Right ventricle myocardium superior (tissue), 1 donor: ENCODE measurements around the gene HLCS. TPM values are rescaled to one million over a fixed set of nuclear protein-coding genes. Genes with fewer than 3 reads are reported as not detected.

Source experiments
- ATAC-seq: fragments of 200-7000 bp; cut with Tn5 transposase; one replicate; pipeline ENCODE4 v1.9.1; 2020; ENCODE audit warnings: mild to moderate bottlenecking; ENCODE audit not compliant: poor library complexity
- DNase-seq: peaks from one replicate; pipeline ENCODE4 v3.0.0-alpha.2; 2020
- intact Hi-C: fragments of 100-400 bp; cut with DNase I; formaldehyde crosslinking; loops from one replicate; pipeline ENCODE4 v1.11.2; 2022
- total RNA-seq: library from RNA; stranded (reverse); fragmentation: NEBNext Ultra II Directional; extraction: Animal tissue kit (Norgen Biotek cat#: 25700); gene quantifications from one replicate; pipeline ENCODE4 v1.2.1, GENCODE V29; 2021
- donor health status: DM: no; HTN: yes; CAD: no; lungs with severe emphysema.

HLCS gene
- total RNA-seq, 1 donor from 2014 or later: 6.3 TPM

- no peak for ATAC-seq
- intact Hi-C loops: no loop called here
- no peak for DNase-seq
Measured at GRCh38 chr21:36902793-36903192, 63.7 kb downstream of the HLCS start.

DNA sequence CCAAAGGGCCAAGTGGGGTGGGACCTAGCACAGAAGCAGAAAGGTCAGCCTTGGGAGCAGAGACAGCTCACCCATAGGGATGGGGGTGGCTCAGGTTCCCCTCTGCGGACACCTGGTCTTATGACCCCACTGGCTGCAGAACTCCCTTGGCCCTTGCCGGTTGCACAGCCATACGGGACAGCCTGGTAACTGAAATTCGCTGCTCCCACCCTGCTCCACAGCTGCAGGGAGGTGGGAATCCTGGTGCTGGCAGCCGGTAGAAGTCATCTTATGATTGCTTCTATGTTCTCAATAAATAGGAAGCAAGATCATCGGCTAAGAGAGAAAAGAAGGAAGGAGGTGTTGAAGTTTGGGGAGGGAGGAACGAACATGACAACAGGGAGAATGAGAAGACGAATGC is 64.1 kb downstream of the HLCS start:
- intact Hi-C loops: no loop called here
- no peak for ATAC-seq

DNA sequence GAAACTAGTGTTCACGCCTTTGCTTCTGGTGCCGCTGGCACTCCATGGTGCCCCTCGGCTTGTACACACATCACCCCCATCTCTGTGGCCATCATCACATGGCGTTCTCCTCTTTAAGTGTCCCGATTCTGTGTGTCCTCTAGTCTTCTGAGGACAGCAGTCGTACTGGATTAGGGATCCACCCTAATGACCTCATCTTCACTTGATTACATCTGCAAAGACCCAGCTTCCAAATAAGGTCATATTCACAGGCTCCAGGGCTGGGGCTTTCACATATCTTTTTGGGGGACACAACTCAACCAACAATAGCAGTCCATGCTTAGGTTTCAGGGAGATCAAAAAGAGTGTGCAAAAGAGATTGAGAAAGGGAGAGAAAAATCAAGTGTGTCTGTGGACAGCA is 64.9 kb downstream of the HLCS start:
- DNase-seq: no peak
- ATAC-seq: no peak
- intact Hi-C loops: no loop called here

More for the DNA sequence above, 64.1 kb downstream of the HLCS start:
- DNase-seq: no peak

DNA sequence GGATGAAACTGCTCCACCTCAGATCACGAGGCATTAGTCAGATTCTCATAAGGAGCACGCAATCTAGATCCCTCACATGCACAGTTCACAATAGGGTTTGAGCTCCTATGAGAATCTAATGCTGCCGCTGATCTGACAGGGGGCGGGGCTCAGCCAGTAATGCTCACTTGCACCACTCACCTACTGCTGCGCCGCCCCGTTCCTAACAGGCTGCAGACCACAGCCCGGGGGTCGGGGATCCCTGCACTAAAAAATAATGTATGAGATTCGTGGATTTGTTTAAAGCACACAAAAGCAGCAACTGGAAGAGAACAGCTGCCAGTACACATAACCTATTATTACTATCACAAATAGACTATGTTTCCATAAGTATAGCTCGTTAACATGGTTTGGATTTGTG is 72.9 kb downstream of the HLCS start:
- no peak for ATAC-seq
- no peak for DNase-seq
- intact Hi-C loops: no loop called here

- no peak for DNase-seq
Measured at GRCh38 chr21:36892201-36892600, 74.3 kb downstream of the HLCS start.

DNA sequence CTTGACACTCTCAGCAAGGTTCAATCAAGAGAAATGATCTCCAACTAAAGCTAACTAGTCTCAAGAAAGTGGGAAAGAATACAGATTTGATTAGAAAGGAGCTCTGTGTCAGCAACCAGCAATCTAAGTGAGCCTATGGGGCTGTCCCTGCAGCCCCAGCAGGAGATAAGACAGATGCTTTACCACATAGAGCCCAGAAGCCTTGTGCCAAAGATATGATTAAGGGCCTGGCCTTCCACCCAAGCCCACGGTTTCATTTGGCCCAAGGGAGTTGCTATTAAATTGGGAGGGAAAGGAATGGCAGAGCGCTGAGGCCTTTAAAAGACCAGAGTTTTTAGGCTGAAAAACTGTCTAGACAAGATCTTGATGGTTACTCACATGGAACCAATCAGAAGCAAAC is 74.8 kb downstream of the HLCS start:
- intact Hi-C loops: no loop called here
- no peak for DNase-seq
- ATAC-seq: no peak

More at GRCh38 chr21:36892201-36892600, 74.3 kb downstream of the HLCS start:
- ATAC-seq: no peak
- intact Hi-C loops: no loop called here

GRCh38 chr21:36891121-36891520 is 75.3 kb downstream of the HLCS start:
- intact Hi-C loops: no loop called here
- DNase-seq: no peak
- no peak for ATAC-seq

DNA sequence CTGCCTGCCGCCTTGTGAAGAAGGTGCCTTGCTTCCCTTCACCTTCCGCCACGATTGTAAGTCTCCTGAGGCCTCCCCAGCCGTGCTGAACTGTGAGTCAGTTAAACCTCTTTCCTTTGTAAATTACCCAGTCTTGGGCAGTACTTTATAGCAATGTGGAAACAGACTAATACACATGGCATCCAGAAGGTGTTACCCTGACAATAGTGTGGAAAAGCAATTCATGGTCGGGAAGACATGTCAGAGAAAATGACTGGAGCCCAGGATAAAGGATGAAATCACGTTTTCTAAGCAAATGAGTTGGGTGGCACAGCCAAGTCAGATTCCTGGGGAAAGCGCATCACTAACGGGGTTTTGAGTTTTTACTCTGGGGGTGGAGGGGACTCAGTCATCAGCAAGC is 76.4 kb downstream of the HLCS start:
- DNase-seq (no peak), ATAC-seq (no peak)
- intact Hi-C loops: no loop called here

- DNase-seq: no peak
- intact Hi-C loops: no loop called here
Measured at GRCh38 chr21:36889401-36889800, 77.1 kb downstream of the HLCS start.

GRCh38 chr21:36888466-36888865 is 78.0 kb downstream of the HLCS start:
- DNase-seq: no peak
- intact Hi-C loops: no loop called here
- no peak for ATAC-seq

More at GRCh38 chr21:36889401-36889800, 77.1 kb downstream of the HLCS start:
- ATAC-seq: no peak

GRCh38 chr21:36887963-36888362 is 78.5 kb downstream of the HLCS start:
- intact Hi-C loops: no loop called here
- no peak for ATAC-seq
- DNase-seq: no peak

- intact Hi-C loops: no loop called here
- ATAC-seq (no peak), DNase-seq (no peak)
Measured at GRCh38 chr21:36883532-36884486, 82.7 kb downstream of the HLCS start.

DNA sequence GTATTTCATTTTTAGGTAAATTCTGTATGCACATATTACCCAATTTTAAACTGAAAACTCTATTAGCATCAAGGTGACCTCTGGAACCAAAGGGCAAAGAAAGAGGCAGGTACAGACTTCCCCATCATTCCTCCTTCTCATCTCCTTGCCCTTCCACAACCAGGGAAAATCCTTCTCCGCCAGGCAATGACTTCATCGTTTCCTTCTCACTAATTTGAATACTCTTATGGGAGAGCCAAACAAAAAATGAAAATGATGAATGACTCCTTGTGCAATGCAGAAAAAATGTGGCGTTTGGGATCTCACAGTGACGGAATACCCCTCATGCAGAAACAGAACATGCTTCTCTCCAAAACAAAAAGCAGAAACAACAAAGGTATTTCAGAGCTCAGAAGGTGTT is 83.7 kb downstream of the HLCS start:
- DNase-seq: no peak
- no peak for ATAC-seq
- intact Hi-C loops: no loop called here

GRCh38 chr21:36881228-36881627 is 85.2 kb downstream of the HLCS start:
- DNase-seq (no peak), ATAC-seq (no peak)
- intact Hi-C loops: no loop called here

DNA sequence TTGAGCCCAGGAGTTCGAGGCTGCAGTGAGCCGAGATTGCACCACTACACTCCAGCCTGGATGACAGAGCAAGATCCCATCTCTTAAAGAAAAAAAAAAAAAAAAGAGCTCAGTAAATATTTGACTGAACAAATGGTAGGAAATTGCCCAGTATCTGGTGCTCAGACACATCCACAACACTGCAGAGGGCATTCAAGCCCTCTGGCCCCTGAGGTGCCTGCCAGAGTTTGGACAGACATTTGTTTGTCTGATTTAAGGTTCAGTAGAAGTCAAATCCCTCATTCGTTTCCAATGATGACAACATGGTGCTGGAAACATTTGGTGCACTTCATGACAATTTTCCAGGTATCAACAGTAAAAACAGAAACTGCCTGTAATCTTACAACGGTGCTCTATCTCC is 86.6 kb downstream of the HLCS start:
- ATAC-seq (no peak), DNase-seq (no peak)
- intact Hi-C loops: no loop called here

- no peak for ATAC-seq
- DNase-seq: no peak
- intact Hi-C loops: no loop called here
Measured at GRCh38 chr21:36877741-36878140, 88.7 kb downstream of the HLCS start.

GRCh38 chr21:36874665-36875064 is 91.8 kb downstream of the HLCS start:
- intact Hi-C loops: no loop called here
- DNase-seq: no peak
- ATAC-seq: no peak

DNA sequence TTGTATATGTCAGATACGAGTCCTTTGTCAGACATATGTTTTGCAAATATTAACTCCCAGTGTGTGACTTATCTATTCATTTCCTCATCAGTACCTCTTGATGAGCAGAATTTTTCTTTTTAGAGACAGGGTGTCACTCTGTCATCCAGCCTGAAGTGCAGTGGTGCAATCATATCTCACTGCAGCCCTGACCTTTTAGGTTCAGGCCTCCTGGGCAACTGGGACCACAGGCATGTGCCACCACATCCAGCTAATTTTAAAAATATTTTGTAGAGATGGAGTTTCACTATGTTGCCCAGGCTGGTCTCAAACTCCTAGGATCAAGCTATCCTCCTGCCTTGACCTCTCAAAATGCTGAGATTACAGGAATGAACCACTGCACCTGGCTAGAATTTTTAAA is 93.0 kb downstream of the HLCS start:
- DNase-seq (no peak), ATAC-seq (no peak)
- intact Hi-C loops: no loop called here

- DNase-seq (no peak), ATAC-seq (no peak)
- intact Hi-C loops: no loop called here
Measured at GRCh38 chr21:36867291-36867905, 99.1 kb downstream of the HLCS start.

- DNase-seq (no peak), ATAC-seq (no peak)
- intact Hi-C loops: no loop called here
Measured at GRCh38 chr21:36866419-36866818, 100.0 kb downstream of the HLCS start.
